CD4-positive, alpha-beta T cell treated with Interleukin-10 for 1 hour (primary cell): ENCODE measurements around the gene TOM1L2.

Experiments
- DNase-seq: peaks from one replicate; pipeline ENCODE4 v3.0.0-alpha.2; 2020

Gene TOM1L2

DNA sequence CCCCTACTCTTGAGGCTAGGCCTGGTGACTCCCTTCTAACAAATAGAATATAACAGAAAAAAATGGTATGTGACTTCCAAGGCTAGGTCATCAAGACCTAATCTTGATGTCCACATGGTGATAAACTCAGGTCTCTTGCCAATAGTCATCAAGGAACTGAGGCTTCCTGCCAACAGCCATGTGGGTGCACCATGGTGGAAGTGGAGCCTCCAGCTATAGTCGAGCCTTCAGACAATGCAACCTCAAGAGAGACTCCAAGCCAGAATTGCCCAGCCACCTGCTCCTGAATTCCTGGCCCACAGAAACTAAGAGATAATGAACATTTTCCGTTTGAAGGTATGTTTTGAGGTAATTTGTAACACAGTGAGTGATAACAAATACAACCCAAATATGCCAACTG is 79.5 kb downstream of the TOM1L2 start:
- DNase-seq = no peak

DNA sequence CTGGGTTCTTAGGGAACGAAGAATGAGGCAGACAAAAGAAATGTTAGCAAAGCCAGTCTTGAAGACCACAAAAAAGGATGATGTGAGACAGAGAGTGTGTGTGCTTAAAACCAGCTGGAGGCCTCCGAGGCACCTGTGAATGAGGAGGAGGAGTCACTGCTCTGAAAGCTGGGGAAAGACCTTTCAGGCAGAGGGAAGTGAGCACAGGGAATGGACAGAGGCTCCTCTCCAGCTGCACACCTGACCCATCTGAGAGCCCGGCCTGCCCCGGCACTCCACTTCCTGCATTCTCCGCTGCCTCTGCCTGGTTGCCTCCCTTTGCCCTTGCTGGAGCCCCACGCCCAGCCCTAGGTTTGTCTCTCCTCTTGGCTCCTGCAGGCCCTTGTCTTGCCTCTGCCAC is 80.2 kb downstream of the TOM1L2 start:
- no peak for DNase-seq

DNA sequence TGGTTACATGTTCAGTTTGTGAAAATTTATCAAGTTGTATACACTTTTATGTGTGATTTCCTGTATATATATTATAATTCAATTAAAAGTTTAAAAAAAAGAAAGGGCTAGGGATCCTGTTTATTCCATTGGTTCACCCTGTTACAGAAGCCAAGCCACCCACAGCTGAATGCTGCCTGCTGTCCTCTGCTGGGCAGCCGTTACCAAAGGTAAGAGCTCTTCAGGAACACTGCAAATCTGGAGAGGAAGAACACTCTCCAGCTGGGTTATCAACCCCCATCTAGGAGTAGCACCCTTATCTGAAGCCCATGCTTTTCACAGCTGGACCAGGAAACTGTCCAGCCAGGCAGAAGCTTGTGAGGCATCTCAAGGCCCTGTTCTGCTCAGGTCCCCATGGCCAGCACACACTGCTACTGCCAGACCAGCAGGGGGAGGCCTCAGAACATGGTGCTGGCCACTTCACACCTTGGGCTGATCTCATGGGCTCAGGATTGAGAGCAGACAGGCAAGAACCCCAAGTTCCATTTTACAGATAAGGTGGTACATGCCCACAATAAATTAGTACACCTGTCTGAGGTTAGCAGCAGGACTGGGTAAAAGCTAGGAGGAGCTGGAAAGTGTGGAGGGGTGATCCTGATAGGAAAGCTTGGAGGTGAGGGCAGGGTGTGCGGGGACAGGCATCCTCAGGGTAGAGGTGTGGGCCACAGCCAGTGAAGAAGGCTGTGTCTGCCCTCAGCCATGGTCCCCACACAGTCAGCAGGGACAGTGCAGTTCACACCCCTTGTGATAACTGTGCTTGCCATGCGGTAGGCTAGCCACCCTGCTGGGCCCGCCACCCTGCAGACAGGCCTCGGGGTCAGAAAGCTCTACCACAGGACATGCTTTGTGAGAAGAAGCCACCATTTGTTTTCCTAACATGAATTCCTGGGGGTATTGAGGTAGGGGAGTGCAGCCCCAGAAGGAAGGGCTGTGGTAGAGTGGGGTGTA is 81.1 kb downstream of the TOM1L2 start:
- DNase-seq = peak; percentile 52

DNA sequence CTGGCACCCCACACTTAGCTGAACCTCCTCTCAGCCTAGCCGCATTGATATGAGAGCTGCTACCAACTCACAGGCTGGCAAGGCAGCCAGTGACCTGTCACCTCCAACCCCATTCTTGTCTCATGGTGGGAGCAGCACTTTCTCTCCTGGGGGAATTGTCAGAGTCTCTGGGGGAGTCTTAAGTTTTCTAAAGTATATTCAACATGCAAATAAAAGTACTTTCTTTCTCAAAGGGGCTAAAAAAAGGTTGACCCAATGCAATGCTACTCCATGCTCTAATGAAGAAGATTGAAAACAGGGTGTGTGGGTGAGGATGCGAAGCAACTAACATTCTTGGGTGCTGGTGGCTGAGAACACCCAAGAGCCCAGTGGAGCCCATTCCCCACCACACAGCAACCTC is 82.3 kb downstream of the TOM1L2 start:
- DNase-seq = no peak

DNA sequence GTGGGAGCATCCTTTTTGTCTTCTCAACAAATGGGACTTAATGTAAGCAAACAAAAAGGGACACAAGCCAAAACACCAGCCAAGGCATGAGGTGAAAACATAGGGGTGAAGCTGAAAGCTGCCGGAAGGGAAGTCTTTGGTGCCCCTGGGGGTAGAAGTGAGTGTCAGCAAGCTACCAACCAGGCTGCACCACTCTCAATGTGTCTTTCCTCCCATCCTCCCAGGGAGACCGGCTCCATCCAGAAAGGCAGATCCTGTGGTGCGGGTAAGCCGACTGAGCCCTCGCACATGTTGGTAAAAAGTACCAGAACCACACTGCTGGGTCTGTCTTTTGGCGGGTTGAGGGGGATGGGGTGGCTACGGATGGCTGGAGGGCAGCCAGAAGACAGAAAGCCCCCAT is 83.4 kb downstream of the TOM1L2 start:
- DNase-seq = no peak

DNA sequence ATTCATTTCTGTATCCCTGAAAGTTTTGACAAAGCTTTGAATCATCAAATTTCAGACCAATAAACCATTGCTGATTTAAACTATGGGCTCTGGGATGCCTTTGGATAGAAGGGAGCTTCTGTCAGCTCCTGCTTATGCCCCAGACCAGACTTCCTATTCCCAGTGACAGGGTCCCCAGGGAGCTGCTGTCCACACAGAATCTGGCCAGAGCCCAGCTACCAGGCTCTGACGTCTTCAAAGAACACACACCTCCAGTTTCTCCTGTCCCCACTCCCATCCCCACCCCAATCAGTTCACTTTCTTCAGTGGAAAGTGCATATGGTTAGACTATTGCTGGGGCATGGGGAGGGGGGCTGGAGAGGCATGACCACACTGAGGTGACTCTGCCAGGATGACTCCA is 83.8 kb downstream of the TOM1L2 start:
- no peak for DNase-seq

DNA sequence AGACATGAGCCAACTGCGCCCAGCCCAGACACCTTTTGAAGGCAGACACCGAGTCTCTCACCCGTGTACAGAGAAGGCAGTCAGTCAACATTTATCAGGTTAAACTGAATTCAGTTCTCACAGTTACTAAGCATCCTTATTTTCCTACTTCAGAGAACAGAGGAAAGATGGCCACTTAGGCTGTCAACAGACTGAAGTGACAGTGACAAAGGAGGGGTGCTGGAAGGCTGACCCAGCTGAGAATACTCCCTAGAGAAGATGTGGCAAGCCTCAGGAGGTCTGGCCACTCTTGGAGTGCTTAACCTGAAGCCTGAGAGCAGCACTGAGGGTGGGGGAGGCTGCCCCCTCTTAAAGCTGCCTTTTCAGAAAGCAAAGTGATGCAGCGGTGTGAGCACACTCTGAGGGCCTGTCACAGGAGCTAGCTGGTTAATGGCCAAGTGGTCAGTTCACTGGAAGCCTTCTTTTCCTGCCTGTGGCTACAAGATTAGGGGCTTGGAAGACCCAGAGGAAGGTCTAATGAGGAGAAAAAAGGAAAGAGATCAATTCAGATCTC is 84.4 kb downstream of the TOM1L2 start:
- no peak for DNase-seq

DNA sequence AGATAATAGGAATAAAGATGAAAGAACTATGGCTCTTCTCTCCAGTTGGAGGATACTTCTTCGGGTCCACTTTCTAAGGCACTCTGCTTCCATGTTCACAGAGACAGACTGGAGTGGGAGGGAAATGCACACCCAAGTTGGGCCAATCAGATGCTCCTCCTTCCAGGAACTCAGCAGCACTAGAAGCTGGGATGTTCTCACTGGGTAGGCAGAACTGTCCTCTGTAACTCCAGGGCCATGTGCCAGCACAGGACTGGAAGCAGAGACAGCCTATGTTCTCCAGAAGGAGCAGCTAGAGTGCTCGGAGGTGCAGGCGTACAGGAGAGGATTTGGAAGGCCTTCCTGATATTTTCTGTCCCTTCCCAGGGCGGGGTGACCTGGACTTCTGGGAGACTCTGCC is 85.5 kb downstream of the TOM1L2 start:
- no peak for DNase-seq

DNA sequence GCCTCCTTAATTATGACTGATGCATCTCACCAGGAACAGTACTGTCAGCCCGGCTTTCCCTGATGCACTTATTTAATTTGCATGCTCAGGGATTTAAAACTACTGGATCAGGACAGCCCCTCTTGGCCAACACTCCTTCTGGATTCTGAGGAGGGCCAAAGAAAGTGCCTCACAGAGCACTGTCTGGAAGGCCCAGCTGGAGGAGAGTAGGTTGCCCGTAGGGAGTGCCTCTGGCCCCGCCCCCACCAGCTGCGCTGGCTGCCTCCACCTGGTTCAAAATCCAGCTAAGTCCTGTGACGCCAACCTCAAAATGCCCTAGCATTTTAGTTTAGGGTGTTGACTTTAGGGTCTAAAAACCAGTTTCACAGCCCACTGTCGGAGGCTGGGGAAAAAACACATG is 86.0 kb downstream of the TOM1L2 start:
- DNase-seq = no peak

DNA sequence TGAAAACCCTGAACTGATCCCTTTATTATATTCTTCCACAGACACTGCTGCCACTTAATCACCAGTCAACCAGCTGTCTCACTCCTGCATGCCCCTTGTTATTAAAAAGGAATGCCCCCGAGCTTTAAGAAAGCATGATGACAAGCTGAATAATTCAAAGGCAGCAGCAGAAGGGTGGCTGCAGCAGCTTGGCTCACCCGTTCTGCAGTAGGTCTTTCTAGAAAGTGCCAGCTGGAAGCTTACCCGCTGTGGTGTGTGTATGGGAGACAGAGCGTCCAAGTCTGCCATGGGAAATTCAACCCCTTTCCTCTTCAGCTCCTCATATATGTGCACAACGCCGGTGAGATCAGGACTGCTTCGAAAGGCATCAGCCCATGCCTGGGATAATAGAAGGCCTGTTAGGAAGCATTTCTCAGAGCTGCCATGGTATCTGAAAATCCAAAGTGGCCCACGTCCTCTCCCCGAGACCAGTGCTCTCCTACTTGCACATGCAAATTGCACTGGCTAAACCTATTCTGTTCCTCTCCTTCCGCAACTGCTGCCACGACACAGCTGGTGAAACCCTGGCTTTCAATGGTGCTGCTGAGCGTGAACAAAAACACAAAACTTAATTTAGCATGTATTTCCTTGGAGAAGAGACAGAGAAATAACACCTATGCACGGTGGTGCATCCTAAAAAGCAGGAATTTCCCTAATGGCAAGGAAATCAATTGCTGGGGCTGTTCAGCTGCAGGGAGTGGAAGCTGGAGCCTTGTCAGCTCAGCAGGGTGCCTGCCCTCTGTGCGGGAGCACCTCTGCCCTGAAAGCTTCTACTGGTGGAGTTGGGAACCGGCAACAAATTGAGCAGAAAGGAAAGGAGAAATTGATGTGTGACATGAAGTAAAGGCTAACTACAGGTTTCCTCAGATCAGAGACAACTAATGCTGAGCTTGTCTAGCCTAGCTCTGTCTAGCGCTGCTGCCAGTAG is 87.5 kb downstream of the TOM1L2 start:
- no peak for DNase-seq

DNA sequence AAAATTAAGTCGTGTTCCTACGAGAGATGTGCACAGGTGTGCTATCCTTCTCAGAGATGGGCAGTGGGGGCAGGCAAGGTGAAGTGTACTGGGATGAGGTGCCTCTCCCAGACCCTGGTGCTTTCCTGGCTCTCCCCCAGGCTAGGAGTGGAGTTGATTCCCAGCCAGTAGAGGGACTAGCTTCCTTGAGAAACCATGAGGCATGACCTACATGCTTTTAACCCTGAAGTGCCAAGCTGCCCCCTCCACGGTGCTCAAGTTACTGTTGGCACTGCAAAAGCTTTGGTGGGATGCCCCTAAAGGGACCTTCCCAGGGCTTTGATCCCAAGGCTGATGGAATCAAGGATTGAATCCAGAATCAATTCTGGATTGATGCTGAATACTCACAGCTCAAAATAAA is 88.4 kb downstream of the TOM1L2 start:
- DNase-seq = no peak

DNA sequence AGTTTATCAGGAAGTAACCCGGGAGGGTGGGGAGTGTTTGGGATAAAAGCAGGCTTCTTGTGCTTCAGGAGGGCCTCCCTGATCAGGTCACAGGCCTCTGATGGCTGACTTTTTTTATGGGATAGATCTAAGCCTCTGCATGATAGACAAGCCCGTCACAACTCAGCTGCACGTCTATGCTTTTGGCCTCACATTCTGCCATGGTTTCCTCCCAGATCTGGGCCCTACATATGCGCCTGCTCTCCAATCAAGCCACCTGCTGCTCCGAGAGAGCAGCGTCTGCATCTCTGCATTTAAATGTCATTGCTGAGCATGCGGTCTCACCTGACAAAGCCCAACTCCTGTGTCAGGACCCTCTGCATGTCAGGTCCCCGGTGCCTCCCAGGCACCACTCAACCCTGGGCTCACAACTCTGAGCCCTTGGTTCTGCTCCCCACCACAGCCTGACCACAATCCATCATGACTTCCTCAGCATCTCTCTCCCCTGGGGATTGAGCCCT is 90.1 kb downstream of the TOM1L2 start:
- DNase-seq = no peak

DNA sequence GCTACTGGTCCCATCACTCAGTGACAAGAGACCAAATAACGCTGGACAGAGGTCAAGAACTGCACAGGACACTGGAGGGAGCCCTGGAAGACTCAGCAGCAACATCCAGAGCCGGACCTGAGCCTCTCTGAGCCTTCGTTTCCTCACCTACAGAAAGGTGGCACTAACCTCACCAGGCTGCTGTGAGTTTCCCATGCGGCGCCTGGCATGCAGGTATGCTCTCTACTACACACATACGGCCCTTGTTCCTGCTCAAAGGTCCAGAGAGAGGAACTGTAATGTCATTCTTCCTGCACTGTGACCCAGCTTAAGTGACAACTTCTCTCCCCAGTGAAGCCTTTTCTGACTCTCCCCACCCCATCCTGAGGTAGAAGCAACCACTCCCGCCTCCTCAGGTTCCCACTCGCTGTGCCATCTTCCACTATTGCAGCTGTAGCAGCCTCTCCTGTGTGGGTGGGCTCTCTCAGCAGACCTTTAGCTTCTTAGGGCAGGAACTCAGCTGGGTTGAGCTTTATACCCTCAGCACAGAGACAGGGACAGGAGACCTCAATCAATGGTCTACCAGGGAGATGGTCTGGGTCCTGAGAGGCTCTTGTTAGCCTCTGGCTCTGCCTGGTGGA is 91.5 kb downstream of the TOM1L2 start:
- DNase-seq = no peak

DNA sequence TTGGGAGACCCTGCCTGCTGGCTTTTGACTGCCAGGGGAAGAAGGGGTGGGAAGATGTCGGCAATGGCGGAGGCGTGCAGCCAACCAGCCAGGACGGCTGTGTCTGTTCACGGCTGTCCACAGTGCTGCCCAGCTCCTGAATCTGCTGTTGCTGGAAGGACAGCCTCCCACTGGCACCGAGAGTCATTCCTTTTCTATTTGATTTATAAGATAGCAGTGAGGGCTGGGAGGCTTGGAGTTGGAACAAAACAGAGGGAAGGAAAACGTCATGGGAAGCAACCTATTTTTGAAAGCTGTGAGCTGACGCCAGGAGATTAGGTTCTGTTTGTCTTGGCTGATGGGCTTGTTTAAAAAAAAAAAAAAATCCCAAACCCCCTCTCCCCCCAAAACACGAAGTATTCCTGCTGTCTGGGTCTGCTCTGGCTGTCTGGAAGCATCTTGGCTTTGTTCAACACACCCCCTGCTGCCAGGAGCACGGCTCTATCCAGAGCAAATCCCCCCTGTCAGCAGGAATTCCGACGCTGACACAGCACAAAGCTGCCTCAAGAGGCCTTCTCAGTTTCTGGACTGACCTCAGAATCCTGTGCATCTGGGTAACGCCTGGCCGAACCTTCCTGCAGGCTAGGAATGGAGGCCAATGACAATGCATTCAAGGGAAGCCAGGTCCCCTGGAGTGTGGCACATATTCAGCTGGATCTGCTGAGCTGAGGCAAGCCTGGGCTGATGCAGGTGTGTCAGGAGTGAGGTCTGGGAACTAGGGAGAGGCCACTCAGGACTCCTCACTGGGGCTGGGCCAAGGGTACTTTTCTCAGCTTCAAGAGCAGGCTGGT is 94.5 kb downstream of the TOM1L2 start:
- no peak for DNase-seq

DNA sequence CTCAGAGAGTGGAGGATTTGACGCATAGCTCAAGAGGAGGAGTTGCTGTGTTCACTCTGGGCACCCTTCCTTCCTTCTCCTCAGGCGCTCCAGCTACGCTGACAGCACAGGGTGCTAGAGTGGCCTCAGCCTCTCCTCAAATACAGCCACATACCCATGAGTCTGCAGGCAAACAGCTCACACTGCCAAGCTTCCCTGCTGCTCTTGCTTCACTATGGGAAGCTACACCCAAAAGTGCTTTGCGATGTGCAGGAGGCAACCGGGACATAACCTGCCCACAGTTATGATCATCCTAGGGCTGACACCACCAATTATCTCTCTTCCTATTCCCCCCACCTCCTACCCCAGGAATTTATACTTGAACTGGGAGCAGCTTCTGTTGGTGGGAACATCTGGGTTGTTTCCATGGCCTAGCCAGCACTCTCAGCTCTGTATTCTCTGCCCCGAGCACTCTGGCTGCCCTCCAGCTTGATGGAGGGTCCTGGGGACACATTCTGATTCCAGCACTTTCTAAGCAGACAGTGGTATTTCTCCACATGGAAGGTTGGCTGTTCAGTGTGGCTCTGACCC is 95.2 kb downstream of the TOM1L2 start:
- no peak for DNase-seq

DNA sequence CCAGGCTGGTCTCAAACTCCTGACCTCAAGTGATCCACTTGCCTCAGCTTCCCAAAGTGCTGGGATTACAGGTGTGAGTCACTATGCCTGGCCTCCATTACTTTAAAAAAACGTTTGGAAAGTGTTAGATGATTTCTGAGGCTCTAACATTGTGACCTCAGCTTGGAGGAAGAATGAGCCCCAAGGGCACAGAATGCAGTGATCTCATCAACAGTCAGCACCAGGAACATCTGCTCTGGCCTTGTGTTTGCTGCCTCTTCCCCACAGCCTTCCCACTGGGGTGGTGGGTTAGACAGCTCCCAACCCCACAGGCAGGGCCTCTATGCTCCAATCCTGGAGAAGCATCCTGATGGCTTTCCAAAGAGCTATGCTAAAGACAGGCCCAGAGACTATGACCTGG is 97.7 kb downstream of the TOM1L2 start:
- DNase-seq = no peak

DNA sequence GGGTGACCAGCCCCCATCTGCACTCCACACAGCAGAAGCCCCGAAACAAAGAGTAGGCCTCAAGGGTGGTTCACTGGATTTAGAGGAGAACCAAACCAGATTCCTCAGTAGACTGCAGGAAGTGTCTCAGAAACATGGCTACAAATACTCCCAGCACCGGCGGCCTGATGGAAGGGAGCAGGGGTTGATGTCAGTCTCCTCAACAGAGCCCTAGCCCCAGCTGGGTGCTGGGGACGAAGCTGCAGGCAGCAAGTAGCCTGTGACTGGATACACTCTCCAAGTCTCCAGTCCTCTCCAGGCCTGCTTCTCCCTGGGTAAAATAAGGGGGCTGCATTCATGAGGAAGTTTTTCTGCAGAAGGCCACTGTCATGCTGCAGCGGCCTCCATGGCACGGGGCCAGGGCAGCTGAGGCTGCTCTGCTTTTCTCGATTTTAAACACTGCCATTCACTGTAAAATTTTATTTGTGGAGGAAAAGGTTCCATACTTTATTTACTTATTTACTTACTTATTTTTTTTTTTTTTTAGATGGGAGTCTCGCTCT is 98.7 kb downstream of the TOM1L2 start:
- DNase-seq = no peak

DNA sequence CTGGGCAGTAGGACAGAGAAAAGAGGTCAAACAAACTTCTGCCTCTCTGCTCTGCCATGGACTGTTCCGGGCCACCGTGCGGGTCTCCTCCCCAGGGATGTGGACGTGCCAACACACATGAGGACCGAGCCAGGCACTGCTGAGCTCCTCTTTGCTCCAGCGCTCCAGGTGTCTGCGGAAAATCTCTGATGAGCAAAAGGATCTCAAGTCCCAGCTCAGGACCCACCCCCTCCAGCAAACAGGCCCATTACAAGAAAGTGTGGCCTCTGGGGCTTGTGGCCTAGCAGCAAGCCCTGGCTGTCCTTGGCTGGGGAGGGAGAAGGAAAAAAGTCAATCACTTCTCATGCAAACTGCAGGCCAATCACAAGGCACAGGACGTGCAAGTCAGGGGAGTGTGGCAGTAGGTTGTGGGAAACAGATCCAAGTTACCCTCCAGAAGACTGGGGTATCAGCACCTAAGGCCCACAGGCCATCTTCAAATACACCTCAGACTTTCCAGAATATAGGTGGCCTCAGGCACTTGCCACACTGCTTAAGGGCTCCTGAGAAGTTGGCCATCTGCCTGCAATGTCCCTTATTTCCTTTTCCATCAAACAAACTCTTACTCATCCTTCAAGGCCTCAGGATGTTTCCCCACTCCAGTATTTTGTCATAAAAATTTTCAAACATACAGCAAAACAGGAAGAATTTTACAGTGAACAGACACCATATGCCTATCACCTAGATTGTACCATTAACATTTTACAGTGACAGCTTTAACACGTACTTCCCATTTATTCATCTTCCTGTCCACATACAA is 99.5 kb downstream of the TOM1L2 start:
- no peak for DNase-seq

DNA sequence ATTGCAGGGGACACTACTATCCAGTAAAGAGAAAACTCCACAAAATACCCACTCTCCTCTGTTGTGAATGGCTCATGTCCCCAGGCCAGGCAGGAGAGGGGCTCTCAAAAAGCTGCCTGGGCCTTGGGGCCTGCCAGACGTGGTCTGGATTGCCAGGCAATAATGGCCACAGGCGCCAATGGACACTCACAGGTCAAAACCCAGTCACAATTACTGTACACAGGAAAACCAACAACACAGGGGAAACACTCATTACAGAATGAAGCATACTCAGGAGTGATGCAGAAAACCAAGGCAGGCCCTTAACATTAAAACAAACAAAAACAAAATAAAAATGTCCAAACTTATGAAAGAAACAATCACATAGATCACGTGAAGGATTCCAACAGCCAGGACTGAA is 100.3 kb downstream of the TOM1L2 start:
- DNase-seq = no peak

DNA sequence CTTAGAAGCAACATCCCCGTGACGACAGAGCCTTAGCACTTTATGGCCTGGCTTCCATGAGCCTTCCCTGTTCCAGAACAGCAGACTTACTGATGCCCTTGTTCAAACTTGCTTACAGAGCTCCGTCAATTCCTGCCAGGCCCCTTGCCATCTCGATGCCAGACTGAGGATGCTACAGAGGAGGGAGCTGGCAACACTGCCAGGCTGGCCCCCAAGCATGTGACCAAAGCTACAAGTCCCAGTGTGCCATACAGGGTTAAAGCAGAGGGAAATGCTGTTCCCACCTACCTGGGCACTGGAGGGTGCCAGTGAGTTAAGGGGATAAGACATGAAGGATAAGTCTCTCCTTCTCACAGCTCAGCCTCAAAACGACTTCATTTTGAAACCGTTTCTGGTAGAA is 102.0 kb downstream of the TOM1L2 start:
- DNase-seq = no peak
